ENCODE results near the gene NINJ2.

Gene NINJ2

DNA sequence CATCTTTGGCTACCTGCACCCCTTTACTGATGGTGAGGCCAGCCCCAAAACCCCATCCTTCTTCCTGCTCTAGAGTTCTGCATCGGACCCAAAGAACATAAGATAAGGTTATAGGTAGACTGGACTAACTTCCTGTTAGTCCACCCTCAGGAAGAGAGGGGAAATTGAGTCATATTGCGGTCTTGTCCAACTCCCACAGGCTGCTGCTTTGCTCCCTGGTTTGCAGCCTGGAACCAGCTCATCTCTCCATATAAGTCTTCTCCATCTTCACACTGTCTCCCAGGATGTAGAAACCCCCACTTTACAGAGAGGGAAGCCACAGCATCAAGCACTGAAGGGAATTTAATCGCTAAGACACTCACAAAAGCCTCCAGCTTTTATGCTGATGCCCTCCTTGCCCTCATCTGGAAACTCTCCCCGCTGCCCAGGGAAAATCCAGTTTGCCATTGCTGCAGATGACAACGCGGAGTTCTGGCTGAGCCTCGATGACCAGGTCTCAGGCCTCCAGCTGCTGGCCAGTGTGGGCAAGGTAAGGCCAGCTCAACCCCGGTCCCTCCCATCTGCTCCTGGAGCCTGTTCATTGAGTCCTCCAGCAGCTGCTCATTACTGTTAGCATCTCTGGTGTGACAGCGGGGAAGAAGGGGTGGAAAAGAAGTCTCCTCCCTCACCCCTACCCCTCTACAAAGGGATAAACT lies 118.2 kb downstream of the NINJ2 start:
- DNase-seq, result no peak

DNA sequence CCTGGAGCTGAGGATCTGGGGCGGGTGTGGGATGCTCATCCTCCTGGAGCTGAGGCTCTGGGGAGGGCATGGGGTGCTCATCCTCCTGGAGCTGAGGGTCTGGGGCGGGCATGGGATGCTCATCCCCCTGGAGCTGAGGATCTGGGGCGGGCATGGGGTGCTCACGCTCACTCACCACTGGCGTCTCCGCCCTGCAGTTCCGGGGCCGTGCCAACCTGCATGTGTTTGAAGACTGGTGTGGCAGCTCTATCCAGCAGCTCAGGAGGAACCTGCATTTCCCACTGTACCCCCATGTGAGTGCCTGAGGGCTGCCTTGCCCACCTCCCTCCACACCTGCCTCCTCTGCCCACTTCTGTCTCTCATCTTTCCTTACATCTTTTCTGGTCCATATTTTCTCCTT lies 119.1 kb downstream of the NINJ2 start:
- no peak for DNase-seq

DNA sequence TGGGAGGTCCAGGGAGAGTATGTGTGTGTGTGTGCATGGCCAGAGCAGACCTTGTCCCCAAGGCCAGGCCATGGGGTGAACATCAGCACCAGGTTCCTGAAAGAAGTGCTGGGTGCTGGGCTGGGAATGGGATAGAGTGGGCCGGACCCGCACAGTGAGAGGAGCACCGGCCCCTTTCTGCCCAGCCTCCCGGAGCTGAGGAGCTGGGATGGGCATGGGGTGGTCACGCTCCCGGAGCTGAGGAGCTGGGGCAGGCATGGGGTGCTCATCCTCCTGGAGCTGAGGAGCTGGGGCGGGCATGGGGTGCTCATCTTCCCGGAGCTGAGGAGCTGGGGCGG lies 120.2 kb downstream of the NINJ2 start:
- no peak for DNase-seq

DNA sequence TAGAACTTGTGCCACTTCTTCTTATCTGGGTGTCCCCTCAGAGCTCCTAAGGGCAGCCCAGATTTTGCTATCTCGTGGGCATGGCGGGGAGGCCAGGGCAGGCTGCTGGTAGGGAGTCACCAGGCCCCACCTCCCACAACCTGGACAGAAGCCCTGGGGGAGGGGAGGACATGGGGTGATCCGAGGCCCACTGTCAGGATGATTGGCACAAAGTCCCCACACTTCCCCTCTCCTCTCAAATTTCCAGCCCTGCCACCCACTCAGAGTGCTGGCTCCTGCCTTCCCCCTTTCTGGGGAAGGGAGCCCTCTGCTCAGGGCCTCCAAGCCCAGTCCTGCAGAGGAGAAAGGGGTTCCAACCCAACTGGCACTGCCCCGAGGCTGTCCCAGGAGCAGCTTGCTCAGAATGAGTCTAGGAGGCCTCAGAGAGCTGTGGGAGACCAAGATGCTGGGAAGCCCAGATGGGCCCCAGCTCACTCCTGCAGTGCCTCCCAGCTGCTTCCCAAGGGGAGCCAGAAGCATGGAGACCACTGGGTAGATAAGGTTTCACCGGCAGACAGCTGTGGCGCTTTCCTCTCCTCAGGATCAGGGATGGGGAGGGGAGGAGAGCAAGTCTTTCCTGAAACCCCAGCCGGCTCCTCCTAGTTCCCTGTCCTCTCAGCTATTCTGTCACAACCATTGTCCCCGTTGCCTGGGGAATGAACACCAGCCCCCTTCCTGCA lies 120.7 kb downstream of the NINJ2 start:
- peak; percentile 72 for DNase-seq

DNA sequence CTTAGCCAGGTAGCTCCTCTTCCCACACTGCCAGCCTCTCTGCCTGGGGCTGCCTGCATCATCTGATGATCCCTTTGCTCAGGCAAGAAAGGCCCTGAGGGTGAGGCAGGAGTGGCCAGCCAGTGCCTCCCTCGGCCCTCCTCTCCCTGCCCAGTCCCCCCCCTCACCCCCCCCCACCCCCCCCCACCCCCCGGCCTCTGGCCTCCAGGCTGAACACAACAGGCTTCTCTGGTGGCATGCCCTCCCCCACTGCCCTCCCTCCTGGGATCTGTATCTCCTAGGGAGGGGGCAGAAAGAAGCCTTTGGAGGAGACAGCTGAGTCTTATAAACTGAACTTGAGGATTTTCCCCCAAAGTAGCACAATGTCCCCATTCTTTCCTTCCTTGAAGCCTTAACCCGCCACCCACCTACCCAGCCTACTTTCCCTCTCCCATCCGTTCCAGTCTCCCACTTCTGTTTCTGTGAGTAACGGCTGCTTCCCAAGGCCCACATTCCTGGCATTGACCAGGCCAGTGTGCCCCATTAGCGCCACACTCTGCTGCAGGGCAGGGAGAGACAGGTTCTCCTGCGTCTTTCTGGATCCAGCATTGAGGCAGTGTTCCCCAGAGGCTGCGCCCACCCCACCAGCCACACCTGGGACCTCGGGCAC lies 121.4 kb downstream of the NINJ2 start:
- no peak for DNase-seq

DNA sequence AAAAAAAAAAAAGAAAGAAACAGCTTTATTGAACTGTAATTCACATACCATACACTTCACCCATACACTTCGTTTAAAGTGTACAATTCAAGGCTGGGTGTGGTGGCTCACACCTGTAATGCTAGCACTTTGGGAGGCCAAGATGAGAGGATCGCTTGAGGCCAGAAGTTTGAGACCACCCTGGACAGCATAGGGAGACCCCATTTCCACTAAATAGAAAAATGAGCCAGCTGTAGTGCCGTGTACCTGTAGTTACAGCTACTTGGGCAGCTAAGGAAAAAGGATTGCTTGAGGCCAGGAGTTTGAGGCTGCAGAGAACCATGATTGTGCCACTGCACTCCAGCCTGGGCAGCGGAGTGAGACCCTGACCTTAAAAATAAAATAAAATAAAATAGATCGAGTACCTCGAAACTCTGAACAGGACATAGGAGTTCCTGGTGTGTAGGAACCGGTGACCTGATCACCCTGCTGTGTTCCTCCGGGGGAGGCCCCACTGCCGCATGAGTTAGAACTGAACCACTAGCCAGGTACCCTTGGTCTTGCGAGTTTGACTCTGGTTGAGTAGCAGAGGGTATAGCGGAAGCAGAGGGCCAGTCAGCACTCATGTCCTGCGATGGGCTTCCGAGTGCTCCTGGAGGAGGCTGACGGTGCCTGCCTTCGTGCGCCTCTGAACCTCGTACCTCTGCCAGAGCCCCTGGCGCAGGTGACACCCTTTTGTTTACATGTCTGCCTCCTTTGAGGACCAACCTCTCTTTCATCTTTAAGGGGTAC lies 123.5 kb downstream of the NINJ2 start:
- no peak for DNase-seq

DNA sequence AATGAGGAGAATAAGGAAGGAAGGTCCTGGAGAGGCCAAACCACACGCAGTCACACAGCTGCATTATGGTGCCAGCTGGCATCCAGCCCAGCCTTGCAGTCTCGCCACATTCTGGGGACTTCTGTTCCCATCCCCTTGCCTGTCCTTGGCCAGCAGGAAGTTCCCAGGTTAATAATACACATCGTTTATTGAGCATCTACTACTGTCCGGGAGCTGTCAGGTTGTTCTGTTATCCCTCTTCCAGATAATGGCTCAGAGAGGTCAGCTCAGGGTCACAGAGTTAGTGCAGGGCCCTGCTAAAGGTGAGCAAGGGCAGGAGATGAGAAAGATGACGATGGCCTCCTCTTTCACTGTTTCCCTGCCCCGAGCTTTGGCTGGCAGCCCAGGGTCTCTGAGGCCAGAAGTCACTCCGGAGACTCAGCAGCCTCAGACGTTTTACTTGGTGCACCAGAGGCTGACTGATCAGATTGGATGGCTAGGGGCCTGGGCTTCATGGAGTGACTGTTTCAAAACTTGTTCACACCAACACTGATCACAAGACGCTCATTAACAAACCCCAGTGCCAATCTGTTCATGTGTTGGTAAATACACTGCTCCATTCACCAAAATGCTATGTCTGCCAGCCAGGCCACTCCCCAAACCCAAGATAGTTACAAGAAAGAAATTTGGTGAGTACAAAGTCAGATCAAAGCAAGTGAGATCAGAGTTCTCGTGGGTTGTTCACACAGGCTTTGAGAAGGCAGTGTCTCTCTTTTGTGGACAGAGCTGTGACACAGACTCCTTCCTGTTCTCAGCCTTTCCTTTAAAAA lies 124.3 kb downstream of the NINJ2 start:
- no peak for DNase-seq

DNA sequence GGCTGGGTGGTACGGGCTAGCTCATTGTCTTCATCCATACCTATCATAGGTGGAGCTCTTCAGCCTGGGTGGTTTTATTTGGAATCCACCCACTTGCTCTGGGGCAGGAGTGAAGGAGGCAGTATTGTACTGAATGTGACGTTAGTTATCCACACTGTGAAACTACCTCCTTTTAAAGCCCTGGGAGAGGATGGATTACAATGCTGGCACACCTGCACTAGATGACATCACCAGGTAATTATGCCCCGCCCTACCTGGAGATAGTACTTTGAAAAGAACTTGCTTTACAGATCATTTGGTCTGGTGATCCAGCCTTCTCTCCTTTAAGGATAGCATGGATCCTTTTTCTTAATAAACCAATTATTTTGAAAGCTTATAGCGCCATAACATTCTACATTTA lies 125.5 kb downstream of the NINJ2 start:
- DNase-seq, result no peak

DNA sequence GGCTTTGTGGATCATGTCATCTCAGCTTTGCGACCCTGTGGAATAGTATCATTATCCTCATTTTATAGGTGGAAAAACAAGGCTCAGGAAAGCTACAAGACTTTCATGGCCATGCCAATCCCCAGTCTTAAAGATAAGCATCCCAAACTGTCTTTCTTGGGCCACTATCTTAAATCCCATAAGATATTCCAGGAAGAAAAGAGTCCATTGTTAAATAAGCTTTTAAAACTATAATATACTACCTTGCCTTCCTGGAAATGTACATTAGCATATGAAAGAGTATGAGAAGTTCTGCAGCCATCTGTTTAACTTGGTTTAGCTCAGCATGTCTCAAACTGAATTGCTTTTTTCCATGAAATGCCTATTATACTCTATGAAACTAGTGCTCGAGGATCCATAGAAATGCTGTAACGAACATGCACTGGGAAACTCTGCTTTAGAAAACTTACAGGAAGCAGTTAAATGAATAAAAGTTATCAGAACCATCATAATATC lies 126.4 kb downstream of the NINJ2 start:
- DNase-seq, result no peak

DNA sequence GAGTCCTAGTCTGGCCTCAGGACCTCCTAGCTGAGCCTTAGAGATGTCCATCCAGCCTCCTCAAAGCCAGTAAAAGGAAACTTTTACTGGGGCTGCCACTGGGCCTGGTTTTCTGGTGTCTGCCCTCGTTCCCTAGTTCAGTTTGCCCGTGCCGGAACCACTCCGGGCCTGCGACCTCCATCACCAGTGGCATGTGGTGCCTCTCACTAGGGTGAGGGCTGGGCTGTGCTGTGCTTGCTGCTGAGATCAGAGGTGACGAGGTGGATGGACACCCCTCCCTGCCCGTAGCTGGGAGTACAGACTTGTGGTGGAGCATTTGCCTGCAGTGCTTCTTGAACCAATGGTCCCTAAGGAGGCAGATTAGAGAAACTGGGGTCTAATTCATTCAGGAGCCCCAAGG lies 127.8 kb downstream of the NINJ2 start:
- DNase-seq, result no peak

DNA sequence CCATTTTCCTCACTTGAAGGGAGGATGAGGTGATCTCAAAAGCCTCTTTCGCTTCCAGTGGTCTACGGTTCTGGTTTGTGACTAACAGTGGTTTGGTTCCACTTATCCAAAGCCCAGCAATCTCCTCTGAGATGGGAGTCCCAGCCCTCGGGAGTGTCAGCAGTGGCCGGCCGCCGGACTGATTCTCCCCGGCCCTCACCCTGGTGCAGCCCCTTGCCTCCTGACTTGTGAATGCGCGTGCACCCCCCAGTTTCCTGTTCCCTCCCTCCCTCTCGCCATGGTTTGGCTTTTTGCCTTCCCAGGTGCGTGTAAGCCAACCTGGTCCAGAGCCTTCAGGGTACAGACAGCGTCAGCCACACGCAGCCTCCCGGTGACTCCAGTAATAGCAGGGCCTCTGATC lies 129.0 kb downstream of the NINJ2 start:
- no peak for DNase-seq

DNA sequence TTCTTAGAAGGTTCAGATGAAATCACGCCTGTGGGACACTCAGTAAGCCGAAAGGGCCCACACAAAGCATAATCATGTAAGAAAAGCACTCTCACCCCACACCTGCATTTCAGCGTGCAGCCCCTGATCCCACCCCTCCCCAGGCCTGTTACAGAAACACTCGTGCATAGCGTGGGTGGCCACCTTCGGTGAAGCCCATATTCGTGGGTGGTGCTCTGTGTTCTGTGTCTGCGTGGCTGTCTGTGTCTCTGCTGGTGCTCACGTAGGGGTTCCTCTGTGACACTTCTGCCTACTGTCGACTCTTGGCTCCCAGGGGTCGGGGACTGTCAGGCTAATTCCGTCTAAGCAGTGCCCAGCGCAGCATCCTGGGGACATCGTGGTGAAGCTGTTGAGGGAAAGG lies 129.5 kb downstream of the NINJ2 start:
- DNase-seq, result no peak

DNA sequence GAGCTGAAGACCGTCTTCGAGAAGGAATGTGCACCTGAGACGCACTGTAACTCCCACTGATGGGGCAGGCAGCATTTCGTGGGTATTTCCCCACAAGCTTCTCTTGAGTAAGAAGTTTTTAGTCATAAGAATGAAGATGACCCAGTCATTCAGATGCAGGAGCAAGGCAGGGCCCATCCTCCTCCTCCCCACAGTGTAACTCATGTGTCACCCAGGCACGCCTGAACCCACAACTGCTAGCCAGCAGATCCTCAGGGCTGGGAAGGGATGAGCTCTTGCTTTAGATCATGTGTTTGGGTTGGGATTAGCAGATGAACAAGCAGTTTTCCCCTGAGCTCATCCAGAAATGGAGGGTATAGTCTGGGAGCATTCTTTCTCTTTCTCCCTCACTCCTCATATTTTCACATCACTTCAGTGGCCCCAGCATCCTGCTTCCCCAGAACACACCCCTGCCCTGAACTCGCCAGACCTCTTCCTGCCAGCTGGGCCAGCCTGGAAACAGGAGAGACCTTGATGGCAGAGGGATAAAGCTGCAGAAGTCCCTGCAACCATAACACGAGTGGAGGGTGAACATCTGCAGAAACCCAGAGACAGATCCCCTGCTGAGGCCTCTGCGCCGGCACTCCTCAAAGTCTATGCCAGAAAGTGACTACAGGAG lies 130.2 kb downstream of the NINJ2 start:
- no peak for DNase-seq

DNA sequence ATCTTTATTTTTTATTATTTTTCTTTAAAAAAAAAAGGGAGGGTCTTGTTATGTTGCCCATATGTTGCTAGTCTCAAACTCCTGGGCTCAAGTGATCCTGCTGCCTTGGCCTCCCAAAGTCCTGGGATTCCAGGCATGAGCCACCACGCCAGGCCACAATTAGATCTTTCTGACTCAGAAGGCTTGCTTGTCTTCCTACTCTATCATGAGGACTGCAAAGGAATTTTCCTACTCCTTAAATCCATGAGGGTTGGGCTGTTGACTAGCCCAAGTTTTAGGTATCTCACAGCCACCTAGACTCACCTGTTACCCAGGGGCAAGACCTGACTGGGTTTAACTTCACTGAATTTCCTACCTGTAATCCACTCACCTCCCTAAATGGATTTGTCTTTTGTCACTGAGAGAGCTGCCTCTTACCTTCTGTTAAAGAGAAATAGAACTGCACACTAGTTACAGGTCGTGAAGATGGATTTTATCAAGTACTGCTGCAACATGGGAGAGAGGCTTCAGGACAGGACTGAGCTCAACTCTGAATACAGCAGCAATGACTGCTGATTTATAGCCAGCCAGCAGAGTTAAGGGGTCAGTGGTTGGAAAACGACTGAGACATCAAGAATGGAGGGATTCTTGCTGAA lies 131.2 kb downstream of the NINJ2 start:
- no peak for DNase-seq

DNA sequence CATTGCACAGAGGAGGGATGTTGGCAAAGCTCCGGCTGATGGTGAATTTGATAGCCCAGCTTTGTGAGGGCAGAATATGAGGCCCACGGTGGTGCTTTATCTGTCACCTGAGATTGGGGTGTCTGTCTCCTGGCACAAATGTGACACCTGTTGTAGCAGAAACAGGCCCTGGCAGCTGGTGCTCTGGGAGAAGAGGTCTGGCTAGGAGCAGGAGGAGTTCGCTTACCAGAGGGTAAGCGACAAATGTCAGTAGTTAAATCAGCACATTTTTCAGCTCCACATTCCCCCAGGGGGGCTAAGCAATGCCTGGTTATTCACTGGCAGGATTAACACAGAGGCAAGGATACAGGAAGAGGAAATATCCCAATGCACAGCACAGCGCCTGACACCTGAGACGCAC lies 132.4 kb downstream of the NINJ2 start:
- DNase-seq, result no peak

DNA sequence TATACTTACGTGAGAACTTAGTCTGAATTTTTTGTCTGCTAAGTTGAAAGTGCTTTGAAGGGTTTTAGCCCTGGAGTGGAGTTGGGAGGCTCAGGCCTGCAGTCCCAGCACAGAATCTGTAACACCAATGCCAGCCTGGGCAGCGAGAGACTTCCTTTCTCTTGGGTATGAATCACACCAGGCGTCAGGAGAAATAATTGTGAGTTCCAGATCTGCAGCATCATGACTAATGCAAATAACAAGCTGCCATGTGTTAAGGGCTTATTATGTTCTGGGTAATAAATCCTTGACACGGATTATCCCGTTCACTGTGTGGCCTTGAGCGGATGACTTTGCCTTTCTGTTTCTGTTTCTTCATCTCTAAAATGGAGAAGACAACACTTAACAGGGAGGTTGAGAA lies 132.9 kb downstream of the NINJ2 start:
- DNase-seq, result no peak

DNA sequence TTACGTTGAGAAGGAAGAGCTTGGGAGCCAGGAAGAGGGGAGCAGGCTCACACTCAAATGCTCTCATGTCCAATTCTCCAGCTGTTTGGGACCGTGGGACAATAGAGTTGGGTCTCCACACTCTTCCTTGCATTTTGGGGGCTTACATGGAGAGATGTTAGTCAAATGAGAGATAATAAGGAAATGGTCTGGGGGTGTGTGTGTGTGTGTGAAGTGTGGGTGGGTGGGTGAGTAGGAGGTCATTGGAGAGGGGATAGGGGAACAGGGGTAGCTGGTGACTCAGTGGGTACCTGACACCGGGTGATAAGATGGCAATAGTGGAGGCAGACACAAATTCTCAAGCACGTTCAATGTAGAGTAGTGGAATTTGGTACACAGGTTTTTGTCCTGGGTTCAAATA lies 135.5 kb downstream of the NINJ2 start:
- no peak for DNase-seq

DNA sequence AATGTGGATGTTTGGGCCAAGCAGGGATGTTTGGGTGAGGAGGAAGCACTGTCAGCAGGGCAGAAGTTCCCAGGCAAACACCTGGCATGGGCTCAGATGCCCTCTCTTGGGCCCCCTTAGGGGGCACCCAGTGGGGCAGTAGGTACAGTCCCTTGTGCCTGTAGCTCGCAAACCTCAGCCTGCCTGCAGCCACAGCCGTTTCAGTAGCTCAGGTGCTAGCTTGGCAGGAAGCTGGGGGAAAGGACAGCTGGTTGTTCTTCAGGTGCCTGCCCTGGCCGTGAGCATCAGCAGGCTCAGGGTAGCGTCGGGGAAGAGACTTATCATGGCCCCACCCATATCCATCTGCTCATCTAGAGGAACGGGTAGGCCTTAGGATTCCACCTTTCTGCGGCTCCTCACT lies 136.0 kb downstream of the NINJ2 start:
- no peak for DNase-seq

DNA sequence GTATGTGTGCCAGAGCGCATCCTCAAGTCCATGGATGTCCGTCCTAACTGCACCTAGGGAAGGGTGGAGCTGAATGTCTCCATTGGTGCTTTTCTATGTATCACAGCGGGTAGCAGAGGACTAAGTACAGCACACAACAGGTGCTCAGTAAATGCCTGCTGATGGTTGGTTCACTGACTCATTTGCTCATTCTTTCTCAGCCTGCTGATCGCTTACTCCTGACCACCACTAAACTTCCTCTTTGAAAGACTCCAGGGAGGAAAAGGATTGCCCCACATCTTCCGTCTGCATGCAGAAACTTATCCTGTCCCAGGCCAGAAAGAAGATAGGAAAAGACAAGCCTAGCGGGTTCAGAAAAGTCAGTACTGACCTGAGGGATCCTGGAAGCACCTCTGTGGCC lies 137.2 kb downstream of the NINJ2 start:
- no peak for DNase-seq

DNA sequence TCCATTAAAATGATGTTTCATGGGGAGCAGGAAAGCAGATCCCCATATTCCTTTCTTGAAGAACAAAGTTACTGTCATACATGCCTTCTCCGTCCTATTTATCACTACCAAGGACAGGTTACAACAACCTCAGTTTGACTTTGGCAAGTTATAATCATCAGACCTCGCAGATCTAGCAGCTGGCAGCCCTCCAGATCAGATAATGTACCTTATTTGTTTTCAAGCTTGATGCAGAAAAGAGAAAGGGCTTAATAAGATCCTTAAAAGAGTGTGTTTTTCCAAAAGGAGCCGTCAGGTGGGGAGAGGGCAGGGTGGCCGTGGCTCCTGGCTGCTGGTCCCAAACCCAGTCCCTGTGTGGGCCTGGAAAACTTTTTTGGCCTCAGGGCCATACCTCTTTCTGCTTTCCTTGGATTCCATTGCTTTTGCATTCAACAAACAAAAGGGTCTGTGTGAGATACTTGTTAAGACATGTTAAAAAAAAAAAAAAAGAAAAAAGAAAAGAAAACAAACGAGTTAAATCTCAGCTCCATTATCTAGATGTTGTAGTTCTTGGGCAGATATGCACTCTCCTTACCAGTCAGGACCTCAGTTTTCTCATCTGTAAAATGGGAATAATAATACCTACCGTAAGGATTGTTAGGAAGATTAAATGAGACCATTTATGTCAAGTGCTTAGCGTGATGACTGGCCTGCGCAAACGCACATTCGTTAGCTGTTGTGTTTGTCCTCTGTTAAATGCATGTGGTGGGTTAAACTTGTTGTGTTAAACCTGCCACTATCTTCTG lies 138.9 kb downstream of the NINJ2 start:
- DNase-seq, result no peak

Measured in NCI-H524 treated with DMSO at 0.1 percent for 48 hours (cell line).